GM23338 (cell line): ENCODE data around the gene WDR35. TPM values are rescaled to one million over a fixed set of nuclear protein-coding genes. Genes with fewer than 3 reads are reported as not detected.

Experiments used
- ATAC-seq: fragments of 200-7000 bp; cut with Tn5 transposase; 3 replicates; pipeline ENCODE4 v1.9.1; 2020
- DNase-seq: peaks from one replicate; pipeline ENCODE4 v3.0.0-alpha.2; 2015; ENCODE audit warnings: low spot score
- H2AFZ ChIP-seq: fragments of 200-600 bp; sonication (generic); 2 replicates; pipeline ENCODE4 v1.8.0; 2016; ENCODE audit warnings: antibody characterized with exemption, mild to moderate bottlenecking, moderate library complexity
- H3F3A ChIP-seq: fragments of 200-600 bp; sonication (generic); replicated peaks from 2 replicates; pipeline ENCODE4 v1.8.0; 2017; ENCODE audit warnings: antibody characterized with exemption, mixed run types, low read depth
- H3K27ac ChIP-seq: fragments of 200-600 bp; sonication (generic); 2 replicates; pipeline ENCODE4 v1.6.1; 2016; ENCODE audit warnings: low read depth
- H3K27me3 ChIP-seq: fragments of 200-600 bp; sonication (generic); 2 replicates; pipeline ENCODE4 v1.8.0; 2016; ENCODE audit warnings: mild to moderate bottlenecking, mixed run types, moderate library complexity; ENCODE audit not compliant: insufficient read depth
- H3K36me3 ChIP-seq: fragments of 200-600 bp; sonication (generic); 2 replicates; pipeline ENCODE4 v1.8.0; 2016; ENCODE audit warnings: mild to moderate bottlenecking; ENCODE audit not compliant: insufficient read depth
- H3K4me1 ChIP-seq: fragments of 200-600 bp; sonication (generic); 2 replicates; pipeline ENCODE4 v1.8.0; 2016; ENCODE audit warnings: mild to moderate bottlenecking, moderate library complexity; ENCODE audit not compliant: insufficient read depth
- H3K4me2 ChIP-seq: fragments of 200-600 bp; sonication (generic); 2 replicates; pipeline ENCODE4 v1.7.1; 2017; ENCODE audit warnings: mixed run types
- H3K4me3 ChIP-seq: fragments of 200-600 bp; sonication (generic); 2 replicates; pipeline ENCODE4 v1.6.1; 2016; ENCODE audit warnings: mixed run types
- H3K79me2 ChIP-seq: fragments of 200-600 bp; sonication (generic); replicated peaks from 2 replicates; pipeline ENCODE4 v1.8.0; 2017; ENCODE audit warnings: mild to moderate bottlenecking; ENCODE audit not compliant: insufficient read depth
- H3K9me2 ChIP-seq: fragments of 200-600 bp; sonication (generic); 2 replicates; pipeline ENCODE4 v1.8.0; 2017; ENCODE audit not compliant: insufficient read depth
- H4K20me1 ChIP-seq: fragments of 200-600 bp; sonication (generic); replicated peaks from 2 replicates; pipeline ENCODE4 v1.8.0; 2017; ENCODE audit warnings: mild to moderate bottlenecking; ENCODE audit not compliant: insufficient read depth
- H3K27ac Mint-ChIP-seq: 2 replicates; pipeline ENCODE4 v1.8.0; 2020; ENCODE audit warnings: inconsistent platforms, mild to moderate bottlenecking, moderate library complexity, mixed read lengths
- H3K27me3 Mint-ChIP-seq: 3 replicates; pipeline ENCODE4 v1.8.0; 2022; ENCODE audit warnings: low read depth, mild to moderate bottlenecking, moderate library complexity, mixed read lengths, inconsistent platforms; ENCODE audit not compliant: insufficient read depth, poor library complexity
- H3K36me3 Mint-ChIP-seq: 3 replicates; pipeline ENCODE4 v1.8.0; 2021; ENCODE audit warnings: low read depth, mild to moderate bottlenecking, inconsistent platforms, moderate library complexity, mixed read lengths
- H3K4me1 Mint-ChIP-seq: 3 replicates; pipeline ENCODE4 v1.8.0; 2020; ENCODE audit warnings: mild to moderate bottlenecking, inconsistent platforms, mixed read lengths
- H3K4me3 Mint-ChIP-seq: 3 replicates; pipeline ENCODE4 v1.8.0; 2021; ENCODE audit warnings: moderate library complexity, mild to moderate bottlenecking, inconsistent platforms, mixed read lengths
- H3K9me3 Mint-ChIP-seq: 3 replicates; pipeline ENCODE4 v1.8.0; 2020; ENCODE audit warnings: moderate library complexity, mild to moderate bottlenecking, inconsistent platforms, mixed read lengths
- CREB1 ChIP-seq: fragments of 250-450 bp; sonication (Bioruptor Pico); IDR thresholded peaks from 2 replicates; pipeline ENCODE4 v1.5.0; 2020; ENCODE audit warnings: low read depth, mild to moderate bottlenecking, moderate library complexity
- ETS1 ChIP-seq: IDR thresholded peaks from 2 replicates; pipeline ENCODE4 v1.6.1; 2016; ENCODE audit warnings: antibody characterized with exemption
- EZH2 ChIP-seq: fragments of 200-600 bp; sonication (generic); IDR thresholded peaks from one replicate; pipeline ENCODE4 v1.8.0; 2017; ENCODE audit warnings: antibody characterized with exemption, mild to moderate bottlenecking, low read depth; ENCODE audit not compliant: unreplicated experiment
- JUNB ChIP-seq: IDR thresholded peaks from one replicate; pipeline ENCODE4 v1.6.1; 2016; ENCODE audit warnings: antibody characterized with exemption; ENCODE audit not compliant: unreplicated experiment
- STAT1 ChIP-seq: IDR thresholded peaks from one replicate; pipeline ENCODE4 v1.6.1; 2016; ENCODE audit warnings: antibody characterized with exemption; ENCODE audit not compliant: unreplicated experiment
- ZNF114 ChIP-seq: fragments of 250-450 bp; sonication (Bioruptor Pico); IDR thresholded peaks from 2 replicates; pipeline ENCODE4 v1.5.0; 2020; ENCODE audit warnings: mild to moderate bottlenecking, moderate library complexity
- ZNF331 ChIP-seq: fragments of 250-450 bp; sonication (Bioruptor Pico); IDR thresholded peaks from 2 replicates; pipeline ENCODE4 v1.5.0; 2020; ENCODE audit warnings: low read depth, mild to moderate bottlenecking, moderate library complexity
- ZNF462 ChIP-seq: fragments of 250-450 bp; sonication (Bioruptor Pico); IDR thresholded peaks from 2 replicates; pipeline ENCODE4 v1.5.0; 2020; ENCODE audit warnings: mild to moderate bottlenecking, moderate library complexity
- polyA plus RNA-seq: library from polyadenylated mRNA; unstranded; fragments of >200 nt; fragmentation: Nextera tagmentation; extraction: Ambion mirVana; gene quantifications from 2 replicates; pipeline ENCODE4 v1.2.1, GENCODE V29; 2016
- total RNA-seq: library from RNA; depleted of rRNA; stranded (reverse); fragments of >200 nt; shearing (Covaris generic); gene quantifications from 2 replicates; pipeline ENCODE4 v1.2.3, GENCODE V29; 2014

The WDR35 gene
- total and polyA plus RNA-seq, 2 experiments from 2014 or later = 5.3 to 20.0 TPM

- TF ChIP-seq ZNF462 = no peak
- TF ChIP-seq STAT1 = no peak
- TF ChIP-seq EZH2 = no peak
- TF ChIP-seq CREB1 (CRISPR knock-in tag) = no peak
- no peak for TF ChIP-seq ETS1
- no peak for TF ChIP-seq JUNB
Measured at GRCh38 chr2:19872302-19872701, 117.6 kb downstream of the WDR35 start (continued).

- no peak for ATAC-seq
- H3K4me1 Mint-ChIP-seq = peaks cover 8% of the 10 kb centered on the region; the same call in 2 of the 3 replicates
- H3K36me3 ChIP-seq = no peaks in the 10 kb centered on the region
- H3K4me3 ChIP-seq = no peak overlapping the region
- no peak overlapping the region for H3K4me2 ChIP-seq
- no peaks in the 10 kb centered on the region for H3K9me2 ChIP-seq
- no peaks in the 10 kb centered on the region for H3F3A ChIP-seq
- H3K4me1 ChIP-seq = no peaks in the 10 kb centered on the region
- H3K27ac Mint-ChIP-seq = no peak overlapping the region
- peaks cover 27% of the 10 kb centered on the region for H3K27me3 ChIP-seq
- H4K20me1 ChIP-seq = no peaks in the 10 kb centered on the region; the same call in 1 of the 2 replicates
- no peak overlapping the region for H3K4me3 Mint-ChIP-seq
- no peak for DNase-seq
- H3K9me3 Mint-ChIP-seq = no peaks in the 10 kb centered on the region
- H3K27ac ChIP-seq = no peak overlapping the region
- peaks cover 17% of the 10 kb centered on the region for H3K27me3 Mint-ChIP-seq
- no peaks in the 10 kb centered on the region for H3K79me2 ChIP-seq
- no peak overlapping the region for H2AFZ ChIP-seq
- no peaks in the 10 kb centered on the region for H3K36me3 Mint-ChIP-seq
- TF ChIP-seq ETS1 (no peak), ZNF331 (CRISPR knock-in tag) (no peak), ZNF462 (no peak), ZNF114 (CRISPR knock-in tag) (no peak)
Measured at GRCh38 chr2:19871836-19872235, 118.1 kb downstream of the WDR35 start.
